CD4-positive, alpha-beta T cell (primary cell): Measurements from ENCODE around the gene MEGF11. TPM values are rescaled to one million over a fixed set of nuclear protein-coding genes. Genes with fewer than 3 reads are reported as not detected.

Experiments used
- ATAC-seq: fragments of 200-7000 bp; cut with Tn5 transposase; one replicate; pipeline ENCODE4 v1.10.0; 2022; ENCODE audit warnings: mild to moderate bottlenecking; ENCODE audit not compliant: poor library complexity
- CTCF ChIA-PET: fragments of 350-600 bp; sonication (Branson Sonifier 250); formaldehyde crosslinking; loops from one replicate; lab custom pipeline; 2021; ENCODE audit warnings: antibody characterized with exemption, inconsistent platforms; lab: Charles Lee
- POLR2A ChIA-PET: fragments of 350-600 bp; sonication (Branson Sonifier 250); formaldehyde crosslinking; loops from one replicate; lab custom pipeline; 2021; ENCODE audit warnings: antibody characterized with exemption, inconsistent platforms; lab: Charles Lee
- DNase-seq, 14 experiments: peaks; one replicate each; pipeline ENCODE4 v3.0.0-alpha.2; 2013 to 2020; ENCODE audit warnings: mixed read lengths in 2 of 14
- H3K27ac ChIP-seq, 2 donors: one replicate each; pipeline versions ENCODE4 v1.5.1 to v1.7.0; 2013; ENCODE audit warnings: low read length in 2 of 2, low read depth in 1 of 2, mild to moderate bottlenecking in 1 of 2
- H3K27me3 ChIP-seq, 2 experiments: 1 replicate in 1 of 2; 2 replicates in 1 of 2; pipeline versions ENCODE4 v1.6.1 to v1.7.0; 2013; ENCODE audit warnings: low read length in 2 of 2, control low read depth in 1 of 2, mild to moderate bottlenecking in 1 of 2, moderate library complexity in 1 of 2; ENCODE audit not compliant: insufficient read depth in 2 of 2, control insufficient read depth in 1 of 2
- H3K36me3 ChIP-seq: one replicate; pipeline ENCODE4 v1.6.1; 2013; ENCODE audit warnings: low read length, control low read depth; ENCODE audit not compliant: insufficient read depth
- H3K4me1 ChIP-seq: one replicate; pipeline ENCODE4 v1.6.1; 2013; ENCODE audit warnings: low read length, control low read depth; ENCODE audit not compliant: insufficient read depth
- H3K4me3 ChIP-seq: one replicate; pipeline ENCODE4 v1.5.1; 2013; ENCODE audit warnings: mild to moderate bottlenecking, low read length, moderate library complexity
- H3K9me3 ChIP-seq, 2 experiments: 1 replicate in 1 of 2; 2 replicates in 1 of 2; pipeline versions ENCODE4 v1.6.1 to v1.7.0; 2013; ENCODE audit warnings: low read length in 2 of 2, mild to moderate bottlenecking in 2 of 2, control low read depth in 1 of 2, moderate library complexity in 1 of 2; ENCODE audit not compliant: control insufficient read depth in 1 of 2, insufficient read depth in 1 of 2
- H3K27ac Mint-ChIP-seq: one replicate; pipeline ENCODE4 v1.8.0; 2020; ENCODE audit warnings: mixed read lengths
- H3K27me3 Mint-ChIP-seq: one replicate; pipeline ENCODE4 v1.8.0; 2021; ENCODE audit warnings: mixed read lengths
- H3K36me3 Mint-ChIP-seq: one replicate; pipeline ENCODE4 v1.8.0; 2021; ENCODE audit warnings: low read depth, mixed read lengths
- H3K4me1 Mint-ChIP-seq: one replicate; pipeline ENCODE4 v1.8.0; 2021; ENCODE audit warnings: low read depth, mixed read lengths
- H3K4me3 Mint-ChIP-seq: one replicate; pipeline ENCODE4 v1.8.0; 2020; ENCODE audit warnings: mild to moderate bottlenecking, mixed read lengths
- H3K9me3 Mint-ChIP-seq: one replicate; pipeline ENCODE4 v1.8.0; 2020; ENCODE audit warnings: mixed read lengths
- CTCF ChIP-seq: fragments of 200-600 bp; IDR thresholded peaks from one replicate; pipeline ENCODE4 v1.8.0; 2022; ENCODE audit warnings: antibody characterized with exemption, mild to moderate bottlenecking
- intact Hi-C, 2 experiments: fragments of 100-400 bp; cut with DNase I in 1 of 2; cut with micrococcal nuclease in 1 of 2; formaldehyde crosslinking; loops; one replicate each; pipeline versions ENCODE4 v1.15.1 to v1.9.0; 2023 to 2025; cut with DNase I, micrococcal nuclease
- total RNA-seq, 174 experiments: library from RNA in 2 of 174; stranded (reverse) in 2 of 174; gene quantifications; one replicate each; pipeline ENCODE4 v1.2.3 and lab custom pipeline; 2021 to 2026

The MEGF11 gene
- total RNA-seq, 2 experiments from 2014 or later: not detected

GRCh38 chr15:66094331-66094730 lies 159.2 kb downstream of the MEGF11 start:
- H3K4me1 Mint-ChIP-seq: no peaks in the 10 kb centered on the region
- ChIA-PET POLR2A (no interaction called here), CTCF (no interaction called here)
- H3K36me3 Mint-ChIP-seq: no peaks in the 10 kb centered on the region
- peaks cover 13% of the 10 kb centered on the region for H3K27me3 Mint-ChIP-seq
- ATAC-seq: no peak
- no peak overlapping the region for H3K27ac Mint-ChIP-seq
- H3K4me3 ChIP-seq: no peak overlapping the region
- H3K4me3 Mint-ChIP-seq: no peak overlapping the region
- TF ChIP-seq CTCF: no peak
- H3K36me3 ChIP-seq: no peaks in the 10 kb centered on the region
- H3K27me3 ChIP-seq: peaks cover 0 to 3% of the 10 kb centered on the region in 2 experiments
- no peaks in the 10 kb centered on the region for H3K9me3 Mint-ChIP-seq
- DNase-seq: no peak
- no peaks in the 10 kb centered on the region for H3K9me3 ChIP-seq
- no peaks in the 10 kb centered on the region for H3K4me1 ChIP-seq
- no peak overlapping the region for H3K27ac ChIP-seq
- intact Hi-C loops: no loop called here

GRCh38 chr15:66092053-66093016 lies 161.2 kb downstream of the MEGF11 start:
- Histone ChIP-seq H3K27ac (no peak overlapping the region), H3K4me1 (no peaks in the 10 kb centered on the region), H3K36me3 (no peaks in the 10 kb centered on the region), H3K4me3 (no peak overlapping the region), H3K9me3 (no peaks in the 10 kb centered on the region), H3K27me3 (peaks cover 3% of the 10 kb centered on the region in 2 experiments)
- TF ChIP-seq CTCF: no peak
- no peak for ATAC-seq
- DNase-seq: no peak
- no peak overlapping the region for H3K4me3 Mint-ChIP-seq
- peaks cover 13% of the 10 kb centered on the region for H3K27me3 Mint-ChIP-seq
- no peak overlapping the region for H3K27ac Mint-ChIP-seq
- H3K36me3 Mint-ChIP-seq: no peaks in the 10 kb centered on the region
- no peaks in the 10 kb centered on the region for H3K4me1 Mint-ChIP-seq
- POLR2A ChIA-PET: no interaction called here
- CTCF ChIA-PET: no interaction called here
- intact Hi-C loops: no loop called here
- no peaks in the 10 kb centered on the region for H3K9me3 Mint-ChIP-seq

GRCh38 chr15:66089509-66089908 lies 164.0 kb downstream of the MEGF11 start:
- ChIA-PET CTCF (no interaction called here), POLR2A (no interaction called here)
- no peak overlapping the region for H3K4me3 Mint-ChIP-seq
- ATAC-seq: no peak
- intact Hi-C loops: no loop called here
- H3K27me3 Mint-ChIP-seq: peaks cover 10% of the 10 kb centered on the region
- peaks cover 0 to 7% of the 10 kb centered on the region in 2 experiments for H3K9me3 ChIP-seq
- no peaks in the 10 kb centered on the region for H3K36me3 ChIP-seq
- no peak for TF ChIP-seq CTCF
- H3K27ac ChIP-seq: no peak overlapping the region
- H3K4me1 Mint-ChIP-seq: no peaks in the 10 kb centered on the region
- H3K9me3 Mint-ChIP-seq: peaks cover under 1% of the 10 kb centered on the region
- no peak overlapping the region for H3K27ac Mint-ChIP-seq
- no peaks in the 10 kb centered on the region for H3K36me3 Mint-ChIP-seq
- DNase-seq: no peak
- H3K4me3 ChIP-seq: no peak overlapping the region
- no peaks in the 10 kb centered on the region for H3K4me1 ChIP-seq
- peaks cover 0 to 3% of the 10 kb centered on the region in 2 experiments for H3K27me3 ChIP-seq
